ENCODE data around the gene AMMECR1.
"Not testable (repeated sequence)": the region's sequence is repeated elsewhere in the genome, so short reads cannot be mapped to it uniquely, and the experiment has no call there.

AMMECR1 gene

GRCh38 chrX:110162867-110163266 lies 155.0 kb downstream of the AMMECR1 start:
- DNase-seq = no peak

- DNase-seq = no peak
Observed at GRCh38 chrX:110162131-110162530, 155.8 kb downstream of the AMMECR1 start.

- no peak for DNase-seq
Observed at GRCh38 chrX:110161361-110161686, 156.6 kb downstream of the AMMECR1 start.

GRCh38 chrX:110159865-110160264 lies 158.0 kb downstream of the AMMECR1 start:
- DNase-seq = no peak

GRCh38 chrX:110159235-110159634 lies 158.7 kb downstream of the AMMECR1 start:
- DNase-seq = no peak

GRCh38 chrX:110157444-110157843 lies 160.4 kb downstream of the AMMECR1 start:
- DNase-seq = no peak

- peak; percentile 27 for DNase-seq
Observed at GRCh38 chrX:110156167-110156754, 161.6 kb downstream of the AMMECR1 start.

- no peak for DNase-seq
Observed at GRCh38 chrX:110155759-110156158, 162.1 kb downstream of the AMMECR1 start.

GRCh38 chrX:110154328-110154727 lies 163.6 kb downstream of the AMMECR1 start:
- DNase-seq = not testable (repeated sequence)

GRCh38 chrX:110153896-110154295 lies 164.0 kb downstream of the AMMECR1 start:
- no peak for DNase-seq

- no peak for DNase-seq
Observed at GRCh38 chrX:110153244-110153643, 164.6 kb downstream of the AMMECR1 start.

GRCh38 chrX:110146521-110146920 lies 171.4 kb downstream of the AMMECR1 start:
- peak; percentile 10 for DNase-seq

GRCh38 chrX:110145854-110146253 lies 172.0 kb downstream of the AMMECR1 start:
- peak; percentile 6 for DNase-seq

- DNase-seq = no peak
Observed at GRCh38 chrX:110145311-110145710, 172.6 kb downstream of the AMMECR1 start.

All from NCI-H1105 treated with DMSO at 0.1 percent for 48 hours (cell line).